HG03045 (cell line): ENCODE measurements around the gene DGKH.
"Not testable (repeated sequence)": the region's sequence is repeated elsewhere in the genome, so short reads cannot be mapped to it uniquely, and the experiment has no call there.

Experiments
- ATAC-seq: cut with Tn5 transposase; IDR thresholded peaks from one replicate; pipeline ENCODE4 v1.9.1; 2021; ENCODE audit warnings: mild to moderate bottlenecking, moderate library complexity; ENCODE audit not compliant: unreplicated experiment

The DGKH gene

DNA sequence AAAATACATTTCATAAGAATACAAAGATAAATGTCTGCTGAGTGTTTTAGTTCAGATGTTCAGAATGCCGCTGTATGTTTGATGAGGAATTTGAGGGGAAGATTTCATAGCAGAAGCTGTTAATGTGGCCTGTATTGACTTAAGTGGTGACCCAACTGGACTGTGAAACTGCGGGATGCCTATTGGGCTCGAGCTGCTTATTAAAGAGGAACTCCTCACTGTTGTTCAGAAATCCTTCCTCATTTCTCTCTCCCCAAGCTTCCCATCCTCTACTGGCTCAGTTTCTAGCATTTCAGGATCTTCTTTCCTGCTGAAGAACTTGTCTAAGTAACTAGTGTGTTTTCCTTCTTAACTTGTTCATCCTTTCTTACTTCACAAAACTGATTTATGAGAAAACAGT, 20.4 kb downstream of the DGKH start:
- no peak for ATAC-seq

DNA sequence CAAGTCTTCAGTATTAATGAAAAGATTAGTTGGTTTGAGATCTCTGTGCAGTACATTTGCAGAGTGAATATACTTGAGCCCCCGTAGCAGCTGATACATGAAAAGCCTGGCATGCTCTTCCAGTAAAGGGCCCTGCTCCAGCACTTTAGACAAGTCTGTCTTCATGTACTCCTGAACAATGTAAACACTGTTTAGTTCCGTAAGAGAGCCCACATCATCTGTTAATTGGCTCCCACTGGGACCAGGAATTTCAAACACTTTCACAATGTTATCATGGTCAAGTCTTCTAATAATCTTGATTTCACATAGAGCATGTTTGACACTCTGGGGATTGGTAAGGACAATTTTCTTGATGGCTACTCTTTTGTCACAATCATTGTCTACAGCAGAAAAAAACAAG, 22.2 kb downstream of the DGKH start:
- not testable (repeated sequence) for ATAC-seq

DNA sequence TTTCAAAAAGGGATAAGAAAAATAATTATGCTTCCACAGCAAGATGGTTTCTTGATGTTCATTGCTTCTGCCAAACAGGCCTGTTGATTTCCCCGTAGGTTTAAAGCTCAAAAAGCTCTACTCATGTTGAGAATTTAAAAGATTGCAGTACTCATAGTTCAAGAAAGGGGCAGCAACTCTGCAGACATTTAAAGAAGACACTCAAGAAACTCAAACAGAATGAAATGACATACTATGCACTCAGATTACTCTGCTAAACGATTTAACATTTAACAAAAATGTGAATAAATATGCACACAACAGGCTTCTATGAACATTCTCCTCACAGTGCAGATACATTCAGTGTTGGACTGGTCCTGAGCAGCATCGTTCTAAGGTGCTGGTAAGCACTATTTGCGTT, 22.7 kb downstream of the DGKH start:
- ATAC-seq: not testable (repeated sequence)

DNA sequence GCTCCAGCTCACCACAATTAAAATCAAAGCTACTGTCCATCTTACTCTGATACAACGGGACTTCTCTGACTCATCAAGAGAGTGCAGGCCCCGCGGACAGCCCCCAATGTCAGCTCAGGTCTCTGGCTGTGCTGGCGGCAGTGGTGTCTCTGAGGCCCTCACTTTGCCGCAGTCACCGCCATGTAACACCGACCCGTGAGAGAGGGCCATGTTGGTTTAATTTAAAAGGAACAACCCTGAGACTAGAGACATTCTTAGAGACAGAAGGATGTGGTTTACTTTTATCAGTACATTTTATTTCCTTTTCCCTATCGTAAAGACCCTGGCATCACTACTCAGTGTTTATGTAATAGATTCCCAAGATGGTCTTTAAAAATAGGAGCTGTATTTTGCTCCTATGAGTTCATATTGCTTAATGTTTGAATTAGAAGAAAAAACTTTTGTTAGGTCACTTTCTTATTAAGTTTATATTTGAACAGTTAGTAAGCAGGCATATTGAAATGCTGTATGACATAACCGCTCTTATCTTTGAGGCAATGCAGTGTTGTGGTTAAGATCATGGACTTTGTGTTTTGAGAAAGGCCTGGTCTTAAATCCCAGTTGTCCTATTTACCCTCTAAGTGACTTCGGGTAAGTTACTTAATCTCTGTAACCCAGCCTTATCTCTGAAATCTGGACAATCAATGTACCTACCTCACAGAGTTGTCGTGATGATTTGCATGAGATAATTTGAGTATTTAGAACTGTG, 23.4 kb downstream of the DGKH start:
- no peak for ATAC-seq

DNA sequence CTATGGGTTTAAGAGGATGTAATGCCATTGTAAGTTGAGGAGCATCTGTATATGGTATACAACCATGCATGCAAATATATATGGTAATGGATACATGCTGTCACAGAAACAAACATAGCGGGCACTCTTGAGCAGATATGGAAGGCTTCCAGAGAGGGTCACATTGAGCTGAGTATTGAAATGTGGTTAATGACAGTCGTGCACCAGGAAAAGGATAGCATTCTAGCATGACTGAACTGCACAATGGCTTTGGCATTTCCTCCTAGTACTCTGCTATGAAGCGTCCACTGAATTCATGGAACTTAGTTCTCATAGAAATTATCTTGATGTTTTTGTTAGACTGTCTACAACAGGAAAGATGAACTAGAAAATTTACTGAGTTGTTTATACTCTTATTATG, 25.2 kb downstream of the DGKH start:
- ATAC-seq: no peak

DNA sequence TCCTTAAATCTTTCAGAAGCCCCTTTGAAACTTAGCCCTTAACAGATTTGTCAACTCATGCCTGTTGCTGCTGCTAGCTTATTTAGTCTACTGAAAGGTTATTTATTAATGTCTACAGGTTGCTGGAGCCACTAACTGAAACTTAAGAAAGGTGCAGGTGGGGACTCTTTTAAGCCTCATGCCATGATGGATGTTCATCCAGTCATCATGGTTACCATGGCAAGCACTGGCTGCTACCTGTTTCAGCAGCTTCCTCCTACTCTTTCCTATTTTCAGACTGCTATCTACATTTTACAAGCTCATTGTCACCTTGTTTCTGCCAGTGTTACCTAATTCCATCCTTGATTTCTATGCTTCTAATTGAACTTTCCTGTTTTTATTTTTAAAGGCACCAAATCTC, 27.1 kb downstream of the DGKH start:
- no peak for ATAC-seq

DNA sequence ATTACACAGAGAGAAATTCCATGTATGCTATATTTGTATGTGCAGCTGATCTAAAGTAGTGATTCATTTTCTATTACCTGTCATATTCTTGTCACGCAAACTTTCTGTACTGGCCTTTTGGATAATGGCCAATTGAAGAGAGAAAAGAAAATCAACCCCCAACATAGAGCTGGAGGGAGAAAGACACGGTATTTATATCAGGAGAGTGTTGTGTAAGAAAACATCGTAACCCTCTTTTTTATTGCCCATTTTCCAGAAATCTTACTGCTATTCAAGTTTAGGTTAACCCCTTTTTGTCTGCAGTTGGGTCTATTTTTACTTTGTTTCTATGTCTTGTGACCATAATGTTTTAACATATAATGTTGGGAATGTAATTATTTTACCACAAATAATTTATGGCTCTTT, 27.9 kb downstream of the DGKH start:
- no peak for ATAC-seq

DNA sequence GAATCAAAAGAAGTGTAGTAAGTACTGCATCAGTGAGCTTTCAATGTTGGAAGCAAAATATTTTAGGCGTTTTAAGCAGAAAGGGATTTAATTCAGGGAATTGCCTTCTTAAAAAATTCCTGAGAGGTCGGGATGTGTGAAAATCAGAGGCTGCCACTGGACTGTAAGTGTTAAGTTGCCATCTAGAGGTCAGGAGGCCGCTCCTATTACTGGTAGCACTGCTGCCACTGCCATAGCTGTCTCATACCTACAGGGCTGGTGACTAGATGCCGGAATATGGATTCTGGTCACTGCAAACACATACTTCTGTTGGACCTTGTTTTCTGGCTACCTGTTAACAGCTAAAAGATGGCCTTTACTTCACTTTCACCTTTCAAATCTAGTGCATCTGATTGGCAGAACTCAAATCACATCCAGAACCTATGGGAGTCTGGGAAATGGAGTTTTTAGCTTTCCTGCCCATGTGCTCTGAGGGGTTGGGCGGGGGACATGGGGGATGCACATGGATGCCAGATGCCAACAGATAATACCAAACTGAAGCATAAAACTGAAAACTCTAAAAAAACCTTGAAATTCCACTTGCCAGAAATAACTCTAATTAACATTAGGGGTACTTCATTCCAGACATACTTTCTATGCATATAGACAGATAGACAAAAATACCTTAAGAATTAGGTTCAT, 29.8 kb downstream of the DGKH start:
- no peak for ATAC-seq

DNA sequence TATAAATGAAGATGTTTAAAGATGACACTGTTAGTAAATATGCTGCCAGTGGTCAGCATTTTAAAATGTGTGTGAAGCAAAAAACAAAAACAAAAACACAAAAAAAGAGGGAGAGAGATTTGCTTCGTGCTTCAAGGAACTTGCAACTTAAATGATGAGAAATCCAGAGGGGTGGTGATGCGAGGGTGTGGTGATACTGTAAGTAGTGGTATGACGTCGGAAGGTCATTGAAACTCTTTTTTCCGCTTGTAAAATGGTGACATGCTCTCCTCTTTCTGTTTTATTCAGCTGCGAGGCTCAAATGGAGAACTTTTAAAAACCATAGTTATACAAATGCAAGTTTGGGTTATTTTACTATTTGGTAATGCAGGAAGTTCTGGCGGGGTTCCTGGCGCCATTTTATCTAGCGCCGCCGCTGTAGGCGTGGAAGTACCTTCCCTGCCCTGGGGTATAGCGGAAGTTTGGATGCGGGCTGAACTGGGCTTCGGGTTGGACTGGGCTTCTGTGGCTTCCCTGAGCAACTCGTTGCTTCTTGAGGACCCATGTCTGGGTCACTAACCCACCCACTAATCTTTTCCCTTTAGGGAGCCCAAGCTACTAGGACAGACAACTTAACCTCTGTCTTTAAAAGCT, 34.8 kb downstream of the DGKH start:
- ATAC-seq: no peak

DNA sequence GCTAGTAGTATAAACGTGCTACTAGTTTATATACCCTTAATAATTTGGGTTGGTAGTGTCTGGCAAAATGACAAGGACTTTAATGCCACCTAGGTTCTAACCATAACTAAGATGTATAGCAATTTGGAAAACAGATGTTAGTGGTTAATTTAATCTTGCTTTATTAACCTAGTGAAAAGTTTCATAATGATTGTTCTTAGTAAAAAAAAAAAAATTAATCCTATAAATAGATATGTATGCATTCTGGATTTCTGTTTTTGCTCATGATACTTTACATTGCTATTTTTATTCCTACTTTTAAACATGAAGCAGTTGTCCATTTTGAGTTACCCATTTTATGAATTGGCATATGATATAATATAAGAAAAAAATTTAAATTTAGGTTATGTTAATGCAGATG, 36.3 kb downstream of the DGKH start:
- ATAC-seq: no peak

DNA sequence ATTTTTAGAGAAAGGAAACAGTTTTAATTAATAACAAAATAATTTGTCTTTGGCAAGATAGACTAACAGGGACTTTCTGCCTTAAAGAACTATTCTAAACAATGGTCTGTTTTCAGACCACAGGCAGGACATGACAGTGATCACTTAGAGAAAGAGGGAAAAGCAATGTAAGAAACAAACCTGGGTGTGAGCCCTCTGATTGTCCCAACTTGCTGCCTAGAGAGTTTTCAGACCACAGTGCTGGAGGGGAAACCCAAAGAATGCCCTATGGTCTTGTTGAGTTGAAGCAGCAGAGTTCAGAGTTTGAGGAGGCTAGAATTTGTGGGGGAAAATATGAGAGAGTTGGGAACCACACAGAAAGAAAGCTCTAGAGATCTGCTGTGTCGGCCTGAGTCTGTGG, 38.1 kb downstream of the DGKH start:
- ATAC-seq: peak; percentile 50

DNA sequence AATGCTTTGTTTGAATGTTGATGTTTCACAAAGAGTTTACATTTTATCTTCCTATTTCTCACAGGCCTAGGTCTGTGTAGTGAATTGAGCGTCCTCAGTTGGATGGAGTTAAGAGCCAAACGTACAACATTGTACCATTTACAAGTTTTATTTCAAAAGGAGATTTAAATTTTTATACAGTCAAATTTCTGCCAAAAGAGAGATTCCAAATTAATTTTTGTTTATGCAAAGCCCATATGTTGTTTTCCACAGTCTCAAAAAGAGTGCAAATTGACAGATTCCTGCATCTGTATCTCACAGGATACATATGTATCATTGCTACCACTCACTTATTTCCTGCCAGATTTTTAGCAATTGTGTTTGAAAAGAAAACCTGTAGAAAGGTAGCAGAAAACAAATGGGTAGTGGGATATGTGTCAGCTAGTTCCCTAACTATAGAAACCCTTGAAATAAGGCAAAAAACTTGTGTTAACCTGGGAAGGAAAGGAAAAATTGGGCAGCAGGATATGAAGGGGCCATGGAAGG, 46.1 kb downstream of the DGKH start:
- no peak for ATAC-seq

DNA sequence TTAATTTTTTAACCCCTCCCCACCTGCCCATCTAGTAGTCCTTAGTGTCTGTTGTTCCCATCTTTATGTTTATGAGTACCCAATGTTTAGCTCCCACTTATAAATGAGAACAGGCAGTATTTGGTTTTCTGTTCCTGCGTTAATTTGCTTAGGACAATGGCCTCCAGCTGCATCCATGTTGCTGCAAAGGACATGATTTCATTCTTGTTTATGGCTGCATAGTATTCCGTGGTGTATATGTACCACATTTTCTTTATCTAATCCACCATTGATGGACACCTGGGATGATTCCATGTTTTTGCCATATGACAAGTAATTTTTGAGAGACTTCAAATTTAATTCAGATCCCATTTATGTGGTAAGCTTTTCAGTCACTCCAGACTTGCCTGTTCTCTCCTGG, 47.8 kb downstream of the DGKH start:
- not testable (repeated sequence) for ATAC-seq

DNA sequence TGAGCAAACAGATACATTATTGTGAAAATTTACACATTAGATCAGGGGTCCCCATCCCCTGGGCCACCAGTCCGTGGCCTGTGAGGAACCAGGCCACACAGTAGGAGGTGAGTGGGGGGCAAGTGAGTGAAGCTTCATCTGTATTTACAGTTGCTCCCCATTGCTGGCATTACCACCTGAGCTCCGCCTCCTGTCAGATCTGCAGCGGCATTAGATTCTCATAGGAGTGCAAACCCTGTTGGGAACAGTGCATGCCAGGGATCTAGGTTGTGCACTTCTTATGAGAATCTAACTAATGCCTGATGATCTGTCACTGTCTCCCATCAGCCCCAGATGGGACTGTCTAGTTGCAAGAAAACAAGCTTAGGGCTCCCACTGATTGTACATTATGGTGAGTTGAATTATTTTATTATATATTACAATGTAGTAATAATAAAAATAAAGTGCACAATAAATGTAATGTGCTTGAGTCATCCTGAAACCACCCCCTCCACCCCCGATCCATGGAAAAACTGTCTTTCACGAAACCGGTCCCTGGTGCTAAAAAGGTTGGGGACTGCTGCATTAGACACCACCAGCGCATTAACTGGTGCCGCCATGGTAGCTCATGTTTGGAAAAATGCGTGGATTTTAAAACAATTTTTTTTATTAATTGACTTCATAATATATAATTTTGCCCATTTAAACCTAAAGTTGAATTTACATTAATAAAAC, 51.7 kb downstream of the DGKH start:
- no peak for ATAC-seq

DNA sequence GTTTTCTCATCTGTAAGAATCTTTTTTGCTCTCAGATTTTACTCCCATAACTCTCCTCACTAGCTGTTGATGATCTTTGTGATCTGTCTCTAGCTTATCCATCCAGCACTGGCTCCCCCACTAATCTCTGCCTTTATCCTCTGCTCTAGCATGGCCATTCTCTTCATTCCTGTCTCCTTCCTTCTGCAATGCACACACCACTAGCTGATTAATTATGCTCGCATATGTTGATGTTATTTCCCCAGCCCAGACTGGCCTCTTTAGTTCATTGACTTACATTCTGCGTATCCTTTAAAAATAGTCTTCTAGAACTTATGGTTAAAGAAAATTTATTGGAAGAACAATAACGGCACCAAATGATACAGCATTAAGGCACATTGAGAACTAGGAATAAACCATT, 52.5 kb downstream of the DGKH start:
- ATAC-seq: no peak

DNA sequence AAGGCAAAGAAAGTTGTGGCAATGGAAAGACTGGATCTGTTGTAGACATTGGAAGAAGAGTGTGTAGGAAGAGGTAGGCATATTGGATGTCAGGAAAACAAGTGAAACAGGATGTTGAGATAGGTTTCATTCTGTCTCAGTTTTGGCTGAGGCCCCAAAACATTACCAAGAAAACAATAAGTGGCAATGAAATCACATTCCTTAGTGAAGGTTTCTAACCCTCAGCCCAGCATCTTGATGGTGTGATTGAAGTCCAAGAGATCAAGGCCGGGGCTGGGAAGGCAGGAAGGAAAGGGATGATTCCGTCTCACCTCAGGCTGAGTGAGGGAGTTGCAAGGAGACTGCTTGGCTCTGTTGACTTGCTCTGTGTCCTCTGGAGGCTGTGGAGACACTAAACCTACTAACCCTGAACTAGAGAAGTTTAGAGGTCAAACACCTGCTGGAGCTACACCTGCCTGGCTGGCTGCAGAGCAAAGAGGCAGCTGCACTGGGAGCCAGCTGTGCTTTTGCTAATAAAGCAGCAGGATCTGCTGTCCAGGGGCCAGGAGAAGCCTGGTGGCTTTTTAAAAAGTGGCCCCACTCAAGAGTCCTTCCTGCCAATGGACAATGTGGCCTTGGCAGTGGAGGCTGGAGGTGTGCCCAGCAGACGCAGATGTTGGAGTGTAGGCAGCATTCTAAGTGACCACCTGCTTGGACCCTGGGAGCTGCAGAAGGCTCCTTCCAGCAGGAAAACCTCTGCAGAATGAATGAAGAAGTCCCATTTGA, 53.6 kb downstream of the DGKH start:
- no peak for ATAC-seq

DNA sequence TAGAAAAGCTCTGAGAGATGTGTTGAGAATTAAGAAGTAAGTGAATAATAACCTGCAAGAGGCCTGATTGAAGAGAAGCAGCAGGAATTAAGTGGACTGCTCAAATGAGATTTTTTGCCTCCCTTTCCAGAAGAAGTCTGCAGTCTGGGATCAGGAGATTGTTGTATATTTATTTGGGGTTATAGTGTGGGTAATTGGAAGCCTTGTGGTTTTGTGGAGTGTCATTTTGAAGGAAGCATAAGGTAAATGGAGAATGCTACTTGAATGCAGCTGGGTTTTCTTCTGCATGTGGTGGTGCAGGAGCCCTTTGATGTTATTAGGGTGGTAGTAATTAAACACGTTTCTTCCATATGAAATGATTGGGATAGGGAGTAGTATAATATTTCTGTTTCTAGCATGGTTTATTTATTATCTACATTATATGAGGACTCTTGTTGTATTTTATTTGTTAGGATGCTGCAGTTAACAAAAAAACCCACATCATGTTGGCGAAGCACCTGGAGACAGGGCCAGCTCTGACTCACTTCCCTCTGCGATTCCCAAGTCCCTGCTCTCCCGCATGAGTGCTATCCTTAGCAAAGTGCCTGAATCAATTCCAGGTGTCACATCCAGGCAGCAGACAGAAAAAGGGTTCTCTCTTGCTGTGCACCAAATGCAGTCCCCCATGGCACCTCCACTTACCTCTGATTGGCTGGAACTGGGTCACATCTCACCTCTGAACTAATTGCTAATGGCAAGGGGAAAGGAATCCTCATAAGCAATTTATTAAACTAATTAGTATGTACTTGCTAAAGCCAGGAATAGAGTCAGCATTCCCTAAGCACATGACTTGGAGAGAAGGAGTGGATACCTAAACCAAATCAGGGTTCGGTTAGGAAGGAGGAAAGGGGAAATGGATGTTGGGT, 54.8 kb downstream of the DGKH start:
- no peak for ATAC-seq

DNA sequence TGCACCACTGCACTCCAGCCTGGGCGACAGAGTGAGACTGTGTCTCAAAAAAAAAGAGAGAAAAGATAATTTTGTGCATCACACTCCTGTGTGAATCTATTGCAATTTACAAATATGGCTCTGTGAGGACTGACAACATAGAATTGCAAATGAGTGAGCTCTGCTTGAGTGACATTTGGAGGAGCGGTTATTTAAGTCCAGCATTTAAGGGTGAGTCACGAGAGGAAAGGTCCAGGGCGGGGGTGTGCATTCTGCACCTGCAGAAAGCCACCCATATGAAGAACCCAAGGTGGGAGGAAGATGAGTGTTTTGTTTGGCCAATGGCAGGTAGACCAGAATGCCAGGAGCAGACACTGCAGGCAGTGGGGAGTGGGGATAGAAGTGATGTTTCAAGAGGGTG, 58.5 kb downstream of the DGKH start:
- ATAC-seq: no peak

DNA sequence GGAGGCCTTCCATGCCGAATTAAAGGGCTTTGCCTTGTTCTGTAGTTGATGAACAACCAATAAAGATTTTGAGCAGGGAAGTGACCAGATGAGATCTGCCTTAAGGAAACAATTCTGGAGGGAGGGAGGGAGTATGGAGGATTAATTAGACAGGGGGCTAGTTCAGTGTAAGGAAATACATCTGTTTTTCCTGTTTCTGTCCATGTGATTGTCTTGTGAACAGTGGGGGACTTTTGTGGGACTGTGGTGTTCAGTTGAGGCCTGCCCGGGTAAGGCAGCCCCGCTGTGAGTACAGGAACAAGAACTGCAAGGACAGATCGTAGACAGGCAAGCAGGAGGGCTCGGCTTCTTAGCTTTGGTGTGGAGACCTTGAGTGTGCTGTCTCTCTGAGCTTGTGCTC, 59.0 kb downstream of the DGKH start:
- ATAC-seq: no peak

DNA sequence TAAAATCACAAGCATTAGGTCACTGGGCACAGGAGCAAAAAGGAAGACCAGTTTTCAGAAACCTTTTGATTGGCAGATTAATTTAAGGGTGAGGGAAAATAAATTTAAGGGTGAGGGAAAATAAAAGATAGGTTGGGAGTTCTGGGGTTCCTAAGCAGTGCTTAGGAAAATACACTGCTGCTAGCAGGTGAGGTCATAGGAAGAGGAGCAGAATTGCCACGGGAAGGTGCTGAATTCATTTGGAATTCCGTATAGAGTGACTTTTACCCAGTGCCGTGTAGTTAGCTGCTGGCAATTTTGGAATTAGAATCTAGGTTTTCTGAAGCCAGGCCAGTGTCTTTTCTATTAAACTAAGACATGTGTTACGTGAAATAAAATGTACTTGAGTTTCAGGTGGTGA, 59.8 kb downstream of the DGKH start:
- ATAC-seq: no peak
